NCI-H446 (cell line): Measurements from ENCODE around the gene ZBTB8A.

Source experiments
- DNase-seq, 2 experiments: peaks; one replicate each; lab custom pipeline; 2025; lab: John Stamatoyannopoulos, UW

ZBTB8A gene

GRCh38 chr1:32652244-32652962, 113.2 kb downstream of the ZBTB8A start:
- DNase-seq: no peak
